ENCODE measurements around the gene PARD3B.

PARD3B gene

GRCh38 chr2:205556841-205557539 is 1011.7 kb downstream of the PARD3B start:
- no peak for DNase-seq (ENCODE audit: low read depth, low spot score)

GRCh38 chr2:205557873-205558272 is 1012.6 kb downstream of the PARD3B start:
- DNase-seq (ENCODE audit: low read depth, low spot score) = no peak

- DNase-seq (ENCODE audit: low read depth, low spot score) = no peak
Measured at GRCh38 chr2:205561441-205561840, 1016.2 kb downstream of the PARD3B start.

GRCh38 chr2:205563646-205564045 is 1018.4 kb downstream of the PARD3B start:
- DNase-seq (ENCODE audit: low read depth, low spot score) = no peak

- DNase-seq (ENCODE audit: low read depth, low spot score) = no peak
Measured at GRCh38 chr2:205564346-205565141, 1019.3 kb downstream of the PARD3B start.

- no peak for DNase-seq (ENCODE audit: low read depth, low spot score)
Measured at GRCh38 chr2:205565142-205565522, 1019.9 kb downstream of the PARD3B start.

GRCh38 chr2:205566606-205567168 is 1021.4 kb downstream of the PARD3B start:
- DNase-seq (ENCODE audit: low read depth, low spot score) = no peak

- no peak for DNase-seq (ENCODE audit: low read depth, low spot score)
Measured at GRCh38 chr2:205568620-205569019, 1023.3 kb downstream of the PARD3B start.

- DNase-seq (ENCODE audit: low read depth, low spot score) = no peak
Measured at GRCh38 chr2:205570648-205571047, 1025.4 kb downstream of the PARD3B start.

GRCh38 chr2:205571360-205571959 is 1026.2 kb downstream of the PARD3B start:
- DNase-seq (ENCODE audit: low read depth, low spot score) = no peak

- DNase-seq (ENCODE audit: low read depth, low spot score) = no peak
Measured at GRCh38 chr2:205574001-205574400, 1028.7 kb downstream of the PARD3B start.

- no peak for DNase-seq (ENCODE audit: low read depth, low spot score)
Measured at GRCh38 chr2:205579335-205579734, 1034.1 kb downstream of the PARD3B start.

GRCh38 chr2:205580212-205580987 is 1035.1 kb downstream of the PARD3B start:
- no peak for DNase-seq (ENCODE audit: low read depth, low spot score)

- no peak for DNase-seq (ENCODE audit: low read depth, low spot score)
Measured at GRCh38 chr2:205582366-205582765, 1037.1 kb downstream of the PARD3B start.

GRCh38 chr2:205585449-205586383 is 1040.4 kb downstream of the PARD3B start:
- no peak for DNase-seq (ENCODE audit: low read depth, low spot score)

- DNase-seq (ENCODE audit: low read depth, low spot score) = no peak
Measured at GRCh38 chr2:205586626-205587025, 1041.4 kb downstream of the PARD3B start.

- no peak for DNase-seq (ENCODE audit: low read depth, low spot score)
Measured at GRCh38 chr2:205589479-205589878, 1044.2 kb downstream of the PARD3B start.

- DNase-seq (ENCODE audit: low read depth, low spot score) = no peak
Measured at GRCh38 chr2:205590759-205591158, 1045.5 kb downstream of the PARD3B start.

GRCh38 chr2:205593891-205594290 is 1048.6 kb downstream of the PARD3B start:
- DNase-seq (ENCODE audit: low read depth, low spot score) = no peak

- no peak for DNase-seq (ENCODE audit: low read depth, low spot score)
Measured at GRCh38 chr2:205596581-205596980, 1051.3 kb downstream of the PARD3B start.

Data from iPS DF 19.7 (cell line).